Ovary (tissue), 3 donors: ENCODE data around the gene STUB1.

Experiments
- POLR2A ChIP-seq: fragments of 450-650 bp; IDR thresholded peaks from one replicate; pipeline ENCODE4 v1.6.1; 2017; ENCODE audit warnings: antibody characterized with exemption, mild to moderate bottlenecking, moderate library complexity
- TF ChIP-seq, protein P1 (sequence below), 3 donors: fragments of 450-650 bp in 2 of 3; fragments of 200-600 bp in 1 of 3; IDR thresholded peaks; one replicate each; pipeline versions ENCODE4 v1.5.1 to v1.8.0; 2016 to 2022; ENCODE audit warnings: antibody characterized with exemption in 3 of 3, mild to moderate bottlenecking in 1 of 3
- donor health status: DM: no; HTN: no; CAD: no.

DNA sequence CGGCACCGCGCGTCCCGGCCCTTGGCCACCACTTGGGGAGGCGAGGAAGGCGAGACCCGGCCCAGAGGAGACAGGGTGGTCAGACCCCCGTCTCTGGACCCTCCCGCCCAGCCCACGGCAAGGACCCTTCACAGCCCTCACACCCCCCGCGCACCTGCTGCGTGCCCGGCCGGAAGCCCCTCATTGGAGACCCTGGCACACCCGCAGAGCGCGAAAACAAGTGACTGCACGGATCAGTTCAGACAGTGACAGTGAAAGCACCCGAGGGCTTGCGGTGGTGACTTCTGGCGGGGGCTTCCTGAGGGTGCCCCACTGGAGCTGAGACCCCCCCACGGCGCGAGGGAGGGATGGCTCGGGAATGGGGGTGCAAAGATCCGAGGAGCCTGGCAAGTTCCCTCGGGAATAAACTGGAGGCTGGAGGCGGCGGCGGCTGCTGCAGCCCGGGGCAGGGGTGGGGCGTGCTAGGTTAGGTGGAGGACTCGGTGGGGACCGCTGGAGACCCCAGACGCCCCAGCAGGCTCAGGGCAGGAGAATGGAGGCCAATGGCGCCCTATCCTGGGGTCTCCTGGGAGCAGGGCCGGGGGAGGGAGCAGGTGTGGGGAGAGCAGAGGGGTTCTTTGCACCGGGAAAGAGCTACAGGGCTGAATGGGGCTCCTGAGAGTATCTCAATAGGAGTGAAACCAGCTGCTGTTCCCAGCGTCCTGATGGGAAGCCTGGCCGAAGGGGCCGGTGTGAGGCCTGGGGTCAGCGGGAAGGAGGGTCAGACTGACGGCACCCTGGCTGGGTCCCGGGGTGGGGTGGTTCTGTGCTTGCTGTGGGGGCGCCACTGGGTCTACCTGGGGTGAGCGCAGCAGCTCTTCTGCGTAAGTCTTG lies 26.2 kb downstream of the STUB1 start:
- no peak for TF ChIP-seq POLR2A
- TF ChIP-seq, protein P1, sequence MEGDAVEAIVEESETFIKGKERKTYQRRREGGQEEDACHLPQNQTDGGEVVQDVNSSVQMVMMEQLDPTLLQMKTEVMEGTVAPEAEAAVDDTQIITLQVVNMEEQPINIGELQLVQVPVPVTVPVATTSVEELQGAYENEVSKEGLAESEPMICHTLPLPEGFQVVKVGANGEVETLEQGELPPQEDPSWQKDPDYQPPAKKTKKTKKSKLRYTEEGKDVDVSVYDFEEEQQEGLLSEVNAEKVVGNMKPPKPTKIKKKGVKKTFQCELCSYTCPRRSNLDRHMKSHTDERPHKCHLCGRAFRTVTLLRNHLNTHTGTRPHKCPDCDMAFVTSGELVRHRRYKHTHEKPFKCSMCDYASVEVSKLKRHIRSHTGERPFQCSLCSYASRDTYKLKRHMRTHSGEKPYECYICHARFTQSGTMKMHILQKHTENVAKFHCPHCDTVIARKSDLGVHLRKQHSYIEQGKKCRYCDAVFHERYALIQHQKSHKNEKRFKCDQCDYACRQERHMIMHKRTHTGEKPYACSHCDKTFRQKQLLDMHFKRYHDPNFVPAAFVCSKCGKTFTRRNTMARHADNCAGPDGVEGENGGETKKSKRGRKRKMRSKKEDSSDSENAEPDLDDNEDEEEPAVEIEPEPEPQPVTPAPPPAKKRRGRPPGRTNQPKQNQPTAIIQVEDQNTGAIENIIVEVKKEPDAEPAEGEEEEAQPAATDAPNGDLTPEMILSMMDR (IDR thresholded peaks at IDR 0.05), result no peak
